DND-41 (cell line): ENCODE data around the gene PERCC1.

Experiments
- CTCF ChIP-seq: IDR thresholded peaks from 2 replicates; pipeline ENCODE4 v1.5.1; 2012; ENCODE audit warnings: borderline replicate concordance, low read length, moderate library complexity, mild to moderate bottlenecking; ENCODE audit not compliant: poor library complexity, severe bottlenecking; ENCODE audit errors: extremely low read depth
- EZH2 ChIP-seq: IDR thresholded peaks from 3 replicates; pipeline ENCODE4 v1.6.1; 2012; ENCODE audit warnings: borderline replicate concordance, low read depth, mild to moderate bottlenecking, moderate library complexity, low read length, inconsistent platforms; ENCODE audit not compliant: severe bottlenecking

GRCh38 chr16:1442697-1443096 is 11.8 kb downstream of the PERCC1 start:
- no peak for TF ChIP-seq CTCF
- TF ChIP-seq EZH2 = no peak
